ENCODE data around the gene ULK1. TPM values are rescaled to one million over a fixed set of nuclear protein-coding genes. Genes with fewer than 3 reads are reported as not detected.

The ULK1 gene
- total RNA-seq, 1 donor from 2014 or later, result 4.9 TPM

GRCh38 chr12:131857908-131858850 lies 36.2 kb upstream of the ULK1 start:
- H3K4me3 Mint-ChIP-seq, result peak overlapping the region; percentile 17
- H3K9me3 Mint-ChIP-seq, result no peaks in the 10 kb centered on the region
- Histone ChIP-seq H3K36me3 (no peaks in the 10 kb centered on the region), H3K4me2 (no peak overlapping the region), H3K4me1 (peaks cover 16% of the 10 kb centered on the region), H2AFZ (replicated peaks) (no peak overlapping the region), H4K20me1 (ENCODE audit: low read depth) (no peaks in the 10 kb centered on the region), H3F3A (ENCODE audit: low read depth) (peaks cover 31% of the 10 kb centered on the region), H3K27ac (no peak overlapping the region), H3K79me2 (ENCODE audit: low read depth) (no peaks in the 10 kb centered on the region), H3K9me3 (ENCODE audit: low read depth) (no peaks in the 10 kb centered on the region), H3K9ac (no peak overlapping the region), H3K27me3 (peaks cover 18% of the 10 kb centered on the region), H3K4me3 (no peak overlapping the region)
- no peak for TF ChIP-seq CTCF (IDR thresholded peaks at IDR 0.05)
- no peak for TF ChIP-seq EZH2phosphoT487 (IDR thresholded peaks at IDR 0.05)
- no peak for TF ChIP-seq EZH2 (IDR thresholded peaks at IDR 0.05)
- H3K27ac Mint-ChIP-seq, result peak overlapping the region; percentile 10
- DNase-seq (ENCODE audit: low spot score), result no peak
- H3K4me1 Mint-ChIP-seq, result peaks cover 51% of the 10 kb centered on the region
- H3K36me3 Mint-ChIP-seq, result peaks cover 1% of the 10 kb centered on the region
- peaks cover 17% of the 10 kb centered on the region for H3K27me3 Mint-ChIP-seq (ENCODE audit: insufficient read depth, low read depth)

GRCh38 chr12:131860472-131861260 lies 33.8 kb upstream of the ULK1 start:
- TF ChIP-seq EZH2 (IDR thresholded peaks at IDR 0.05), result no peak
- no peak for TF ChIP-seq EZH2phosphoT487 (IDR thresholded peaks at IDR 0.05)
- TF ChIP-seq CTCF (IDR thresholded peaks at IDR 0.05), result no peak
- Mint-ChIP-seq H3K9me3 (no peaks in the 10 kb centered on the region), H3K4me3 (peak overlapping the region; percentile 68), H3K36me3 (peaks cover 1% of the 10 kb centered on the region), H3K27me3 (ENCODE audit: insufficient read depth, low read depth) (peaks cover 18% of the 10 kb centered on the region), H3K27ac (peak overlapping the region; percentile 97), H3K4me1 (peaks cover 60% of the 10 kb centered on the region)
- Histone ChIP-seq H3K36me3 (no peaks in the 10 kb centered on the region), H3K27me3 (peaks cover 18% of the 10 kb centered on the region), H2AFZ (replicated peaks) (peak overlapping the region; percentile 9), H3F3A (ENCODE audit: low read depth) (peaks cover 41% of the 10 kb centered on the region), H3K9me3 (ENCODE audit: low read depth) (no peaks in the 10 kb centered on the region), H3K27ac (no peak overlapping the region), H4K20me1 (ENCODE audit: low read depth) (no peaks in the 10 kb centered on the region), H3K4me1 (peaks cover 26% of the 10 kb centered on the region), H3K9ac (no peak overlapping the region), H3K4me2 (peak overlapping the region; percentile 53), H3K79me2 (ENCODE audit: low read depth) (no peaks in the 10 kb centered on the region), H3K4me3 (no peak overlapping the region)
- peak; percentile 60 for DNase-seq (ENCODE audit: low spot score)

- Histone ChIP-seq H3K36me3 (no peaks in the 10 kb centered on the region), H3K9ac (no peak overlapping the region), H4K20me1 (ENCODE audit: low read depth) (no peaks in the 10 kb centered on the region), H3K27ac (no peak overlapping the region), H3K4me1 (peaks cover 26% of the 10 kb centered on the region), H3F3A (ENCODE audit: low read depth) (peaks cover 37% of the 10 kb centered on the region), H3K4me3 (no peak overlapping the region), H3K4me2 (no peak overlapping the region), H3K9me3 (ENCODE audit: low read depth) (no peaks in the 10 kb centered on the region), H3K27me3 (peaks cover 18% of the 10 kb centered on the region), H3K79me2 (ENCODE audit: low read depth) (no peaks in the 10 kb centered on the region), H2AFZ (replicated peaks) (no peak overlapping the region)
- H3K36me3 Mint-ChIP-seq, result peaks cover 1% of the 10 kb centered on the region
- TF ChIP-seq CTCF (IDR thresholded peaks at IDR 0.05) (no peak), EZH2 (IDR thresholded peaks at IDR 0.05) (no peak), EZH2phosphoT487 (IDR thresholded peaks at IDR 0.05) (no peak)
- H3K4me1 Mint-ChIP-seq, result peaks cover 55% of the 10 kb centered on the region
- peak overlapping the region; percentile 76 for H3K27ac Mint-ChIP-seq
- peak overlapping the region; percentile 69 for H3K4me3 Mint-ChIP-seq
- peaks cover 15% of the 10 kb centered on the region for H3K27me3 Mint-ChIP-seq (ENCODE audit: insufficient read depth, low read depth)
- H3K9me3 Mint-ChIP-seq, result no peaks in the 10 kb centered on the region
- no peak for DNase-seq (ENCODE audit: low spot score)
Observed at GRCh38 chr12:131861261-131862083, 33.0 kb upstream of the ULK1 start.
